H7 (cell line): ENCODE results near the gene KLHL41. TPM values are rescaled to one million over a fixed set of nuclear protein-coding genes. Genes with fewer than 3 reads are reported as not detected.
"Not testable (repeated sequence)": the region's sequence is repeated elsewhere in the genome, so short reads cannot be mapped to it uniquely, and the experiment has no call there.

Experiments
- DNase-seq: peaks from one replicate; pipeline ENCODE4 v3.0.0; 2012
- H3K27me3 ChIP-seq: 2 replicates; pipeline ENCODE4 v1.6.0; 2011; ENCODE audit warnings: mild to moderate bottlenecking, low read length; ENCODE audit not compliant: control insufficient read depth, insufficient read depth
- H3K36me3 ChIP-seq: replicated peaks from 2 replicates; pipeline ENCODE4 v1.5.1; 2011; ENCODE audit warnings: low read length; ENCODE audit not compliant: control insufficient read depth, insufficient read depth
- H3K4me3 ChIP-seq: 2 replicates; pipeline ENCODE4 v1.5.1; 2011; ENCODE audit warnings: low read depth, mild to moderate bottlenecking, control low read depth, low read length, moderate library complexity; ENCODE audit not compliant: insufficient read depth
- total RNA-seq: library from RNA; depleted of rRNA; stranded (reverse); fragments of >200 nt; shearing (Covaris generic); gene quantifications from 2 replicates; pipeline ENCODE4 v1.2.3, GENCODE V29; 2014

The KLHL41 gene
- total RNA-seq, 1 experiment from 2014 or later: not detected

GRCh38 chr2:169486487-169486886, 23.0 kb upstream of the KLHL41 start:
- no peaks in the 10 kb centered on the region for H3K36me3 ChIP-seq
- no peak for DNase-seq
- peaks cover 2% of the 10 kb centered on the region; the same call in 1 of the 2 replicates for H3K27me3 ChIP-seq
- H3K4me3 ChIP-seq: no peak overlapping the region

DNA sequence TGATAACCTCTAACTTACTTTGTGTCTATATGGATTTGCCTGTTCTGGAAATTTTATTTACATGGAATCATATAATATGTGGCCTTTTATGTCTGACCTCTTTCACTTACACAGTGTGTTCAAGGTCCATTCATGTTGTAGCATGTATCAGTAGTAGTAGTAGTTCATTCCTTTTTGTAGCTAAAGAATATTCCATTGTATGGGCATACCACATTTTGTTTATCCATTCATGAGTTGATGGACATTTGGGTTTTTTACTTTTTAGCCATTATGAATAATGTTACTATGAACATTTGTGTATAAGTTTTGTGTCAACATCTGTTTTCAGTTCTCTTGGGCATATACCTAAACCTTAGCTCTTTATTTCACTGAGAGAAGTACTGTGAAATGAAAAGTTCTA, 18.7 kb upstream of the KLHL41 start:
- no peak for DNase-seq
- Histone ChIP-seq H3K4me3 (no peak overlapping the region), H3K27me3 (no peaks in the 10 kb centered on the region), H3K36me3 (no peaks in the 10 kb centered on the region)

DNA sequence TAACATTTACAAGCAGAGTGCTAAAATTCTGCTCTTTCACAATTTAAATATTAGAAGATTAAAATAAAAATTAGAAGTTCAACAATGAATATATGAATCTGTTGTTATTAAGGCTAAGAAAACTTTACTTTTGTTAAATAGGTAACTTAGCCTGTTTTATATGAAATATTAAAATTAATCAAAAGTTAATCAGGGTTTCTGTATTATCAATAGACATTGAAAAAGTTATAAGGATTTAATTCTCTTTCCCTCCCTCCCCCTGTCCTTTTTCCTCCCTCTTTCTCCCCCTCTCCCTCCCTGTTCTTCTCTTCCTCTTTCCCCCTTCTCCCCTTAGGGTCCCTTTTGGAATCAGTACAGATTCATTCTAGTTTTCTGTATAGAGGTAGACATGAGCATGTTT, 18.1 kb upstream of the KLHL41 start:
- no peaks in the 10 kb centered on the region for H3K27me3 ChIP-seq
- no peak for DNase-seq
- no peak overlapping the region for H3K4me3 ChIP-seq
- no peaks in the 10 kb centered on the region for H3K36me3 ChIP-seq

- Histone ChIP-seq H3K27me3 (no peaks in the 10 kb centered on the region), H3K4me3 (no peak overlapping the region), H3K36me3 (no peaks in the 10 kb centered on the region)
- no peak for DNase-seq
Measured at GRCh38 chr2:169493360-169493759, 16.1 kb upstream of the KLHL41 start.

DNA sequence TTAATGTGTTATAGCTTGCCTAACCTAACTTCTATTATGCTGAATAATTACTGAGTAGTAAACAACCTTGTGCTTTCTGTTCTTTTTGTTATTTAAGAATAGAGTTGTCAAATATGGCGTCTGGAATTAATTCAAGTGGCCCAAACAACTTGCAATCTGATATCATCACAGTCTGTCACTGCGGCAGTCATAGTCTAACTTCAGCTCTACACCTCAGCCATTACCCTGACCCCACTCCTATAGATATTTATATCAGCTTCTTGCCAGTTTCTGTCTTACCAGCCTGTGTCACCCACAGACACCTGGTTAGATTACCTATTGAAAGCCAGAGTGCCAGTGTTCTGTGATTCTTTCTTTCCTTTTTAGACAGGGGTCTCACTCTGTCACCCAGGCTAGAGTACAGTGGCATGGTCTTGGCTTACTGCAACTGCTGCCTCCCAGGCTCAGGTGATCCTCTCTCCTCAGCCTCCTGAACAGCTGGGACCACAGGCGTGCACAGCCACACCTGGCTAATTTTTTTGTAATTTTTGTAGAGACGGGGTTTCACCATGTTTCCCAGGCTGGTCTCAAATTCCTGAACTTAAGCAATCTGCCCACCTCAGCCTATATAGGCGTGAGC, 14.1 kb upstream of the KLHL41 start:
- DNase-seq: no peak
- H3K4me3 ChIP-seq: no peak overlapping the region
- H3K27me3 ChIP-seq: no peaks in the 10 kb centered on the region
- no peaks in the 10 kb centered on the region for H3K36me3 ChIP-seq

GRCh38 chr2:169504651-169505050, 4.9 kb upstream of the KLHL41 start:
- Histone ChIP-seq H3K4me3 (no peak overlapping the region), H3K36me3 (no peaks in the 10 kb centered on the region), H3K27me3 (no peaks in the 10 kb centered on the region)
- DNase-seq: no peak

DNA sequence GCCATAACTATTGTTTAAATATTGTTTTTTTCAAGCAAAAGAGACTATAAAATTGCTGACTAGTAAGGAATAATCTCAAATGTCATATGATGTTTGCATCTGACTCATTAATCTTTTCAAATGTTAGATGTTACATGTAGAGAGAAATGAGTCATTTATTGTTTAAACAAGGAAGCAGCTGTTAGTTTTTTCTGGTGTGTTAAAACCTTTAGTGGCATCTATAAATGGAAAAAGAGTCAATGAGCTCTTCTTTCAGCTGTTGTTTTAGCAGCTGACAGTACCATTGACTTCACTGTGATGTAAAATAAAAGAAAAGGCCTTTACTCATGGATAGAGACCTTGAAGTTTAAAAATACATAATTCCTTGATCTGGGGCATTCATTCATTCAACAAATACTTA, 1.8 kb upstream of the KLHL41 start:
- DNase-seq: no peak
- H3K36me3 ChIP-seq: no peaks in the 10 kb centered on the region
- H3K4me3 ChIP-seq: no peak overlapping the region
- H3K27me3 ChIP-seq: no peaks in the 10 kb centered on the region

GRCh38 chr2:169509955-169510354, 453 bp downstream of the KLHL41 start:
- H3K27me3 ChIP-seq: no peaks in the 10 kb centered on the region
- no peaks in the 10 kb centered on the region for H3K36me3 ChIP-seq
- no peak overlapping the region for H3K4me3 ChIP-seq
- no peak for DNase-seq

- Histone ChIP-seq H3K27me3 (no peaks in the 10 kb centered on the region), H3K4me3 (no peak overlapping the region), H3K36me3 (no peaks in the 10 kb centered on the region)
- DNase-seq: no peak
Measured at GRCh38 chr2:169510496-169510895, 994 bp downstream of the KLHL41 start.

GRCh38 chr2:169511818-169512217, 2.3 kb downstream of the KLHL41 start:
- H3K4me3 ChIP-seq: no peak overlapping the region
- no peaks in the 10 kb centered on the region for H3K27me3 ChIP-seq
- H3K36me3 ChIP-seq: no peaks in the 10 kb centered on the region
- DNase-seq: no peak

DNA sequence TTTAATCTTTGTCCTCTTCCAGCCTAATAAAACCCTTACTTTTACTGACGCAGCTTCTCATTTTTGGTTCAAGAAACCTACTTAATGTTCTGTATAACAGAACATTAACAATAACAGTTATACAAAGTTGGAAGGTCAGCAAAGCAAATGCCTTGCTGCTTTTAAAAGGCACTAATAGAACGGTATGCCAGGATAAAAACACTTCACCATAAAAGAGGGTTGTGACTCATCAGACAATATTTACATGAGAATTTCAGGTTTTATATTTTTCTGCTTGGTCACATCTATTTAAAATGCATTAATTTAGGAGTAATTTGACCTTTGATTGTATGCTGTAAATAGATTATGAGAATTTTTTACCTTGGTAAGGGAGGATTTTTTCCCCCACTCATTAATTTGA, 3.0 kb downstream of the KLHL41 start:
- no peak for DNase-seq
- Histone ChIP-seq H3K27me3 (no peaks in the 10 kb centered on the region), H3K4me3 (no peak overlapping the region), H3K36me3 (no peaks in the 10 kb centered on the region)

DNA sequence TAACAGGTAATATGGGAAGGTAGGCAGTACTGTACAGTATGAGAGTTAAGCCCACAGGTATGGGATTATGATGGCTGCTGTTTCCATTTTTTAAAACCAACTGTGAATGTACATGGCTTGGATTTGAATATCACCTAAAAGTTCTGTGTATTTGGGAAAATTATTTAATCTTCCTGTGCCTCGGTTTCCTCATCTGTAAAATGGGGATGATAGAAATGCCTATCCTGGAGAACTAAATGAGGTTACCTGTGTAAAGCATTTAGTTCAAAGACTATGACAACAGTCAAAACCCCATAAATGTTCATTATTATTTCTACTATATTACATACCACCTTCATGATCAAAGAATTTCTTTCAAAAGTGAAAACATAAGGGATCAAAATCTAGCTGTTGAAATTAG, 3.6 kb downstream of the KLHL41 start:
- Histone ChIP-seq H3K36me3 (no peaks in the 10 kb centered on the region), H3K27me3 (no peaks in the 10 kb centered on the region), H3K4me3 (no peak overlapping the region)
- DNase-seq: no peak

DNA sequence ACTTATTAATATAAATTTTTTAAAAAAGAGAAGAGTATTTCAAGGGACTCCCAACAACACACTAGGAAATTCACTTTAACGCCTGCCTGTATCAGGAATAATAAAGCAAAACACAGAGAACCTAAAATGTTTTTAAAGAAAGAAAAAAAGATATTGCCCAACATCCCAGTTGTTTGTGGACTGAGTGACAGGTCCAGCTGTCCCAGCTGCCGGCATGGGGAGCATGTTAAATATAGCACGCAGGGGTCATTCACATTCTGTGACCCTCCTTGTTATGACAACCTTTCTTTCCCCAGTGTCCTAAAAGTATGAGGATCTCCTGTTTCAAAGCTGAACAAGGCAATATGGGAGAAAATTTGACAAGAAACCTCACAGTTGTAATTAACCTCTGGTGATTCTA, 4.4 kb downstream of the KLHL41 start:
- no peak overlapping the region for H3K4me3 ChIP-seq
- DNase-seq: no peak
- H3K27me3 ChIP-seq: no peaks in the 10 kb centered on the region
- H3K36me3 ChIP-seq: no peaks in the 10 kb centered on the region

GRCh38 chr2:169514758-169515157, 5.3 kb downstream of the KLHL41 start:
- H3K36me3 ChIP-seq, H3K4me3 ChIP-seq, DNase-seq, H3K27me3 ChIP-seq: not testable (repeated sequence)

GRCh38 chr2:169516488-169516995, 7.0 kb downstream of the KLHL41 start:
- not testable (repeated sequence) for H3K27me3 ChIP-seq, DNase-seq, H3K4me3 ChIP-seq, H3K36me3 ChIP-seq

- H3K27me3 ChIP-seq: no peaks in the 10 kb centered on the region
- H3K36me3 ChIP-seq: no peaks in the 10 kb centered on the region
- no peak overlapping the region for H3K4me3 ChIP-seq
- no peak for DNase-seq
Measured at GRCh38 chr2:169520896-169521295, 11.4 kb downstream of the KLHL41 start.
